HK-2 (cell line): ENCODE measurements around the gene SHD.
"Not testable (repeated sequence)": the region's sequence is repeated elsewhere in the genome, so short reads cannot be mapped to it uniquely, and the experiment has no call there.

Experiments
- DNase-seq: peaks from one replicate; pipeline ENCODE4 v3.0.0-alpha.2; 2018; ENCODE audit not compliant: unreplicated experiment

SHD gene

DNA sequence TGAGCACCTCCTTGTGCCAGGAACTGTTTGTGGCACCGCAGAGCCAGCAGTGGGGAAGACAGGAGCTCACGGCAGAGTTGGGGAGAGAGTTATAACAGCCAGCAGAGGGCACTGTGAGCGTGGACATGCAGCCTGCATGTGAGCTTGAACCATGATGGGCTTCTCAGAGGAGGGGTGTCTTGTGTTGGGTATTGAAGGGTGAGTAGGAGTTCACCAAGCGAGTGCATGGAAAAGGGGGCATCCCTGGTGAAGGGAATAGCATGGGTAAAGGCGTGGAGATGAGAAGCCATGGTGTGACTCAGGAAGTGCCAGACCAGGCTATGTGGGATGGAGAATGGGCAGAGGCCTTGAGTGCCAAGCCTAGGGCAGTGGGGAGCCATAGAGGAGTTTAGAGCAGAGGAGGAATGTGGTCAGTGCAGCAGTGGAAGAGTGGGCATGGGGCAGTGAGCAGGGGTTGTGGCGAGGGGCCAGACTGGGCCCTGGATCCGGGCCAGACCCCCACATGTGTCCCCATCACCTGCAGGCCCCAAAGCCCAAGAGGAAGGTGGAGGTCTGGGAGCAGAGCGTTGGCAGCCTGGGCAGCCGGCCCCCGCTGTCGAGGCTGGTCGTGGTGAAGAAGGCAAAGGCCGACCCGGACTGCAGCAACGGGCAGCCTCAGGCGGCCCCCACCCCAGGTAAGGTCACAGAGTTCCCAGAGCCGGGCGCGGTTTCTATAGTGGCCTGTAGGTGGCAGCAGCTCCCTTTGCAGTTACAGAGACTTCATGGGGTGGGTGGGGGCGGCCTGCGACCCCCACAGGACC, 11.8 kb upstream of the SHD start:
- peak; percentile 45 for DNase-seq

DNA sequence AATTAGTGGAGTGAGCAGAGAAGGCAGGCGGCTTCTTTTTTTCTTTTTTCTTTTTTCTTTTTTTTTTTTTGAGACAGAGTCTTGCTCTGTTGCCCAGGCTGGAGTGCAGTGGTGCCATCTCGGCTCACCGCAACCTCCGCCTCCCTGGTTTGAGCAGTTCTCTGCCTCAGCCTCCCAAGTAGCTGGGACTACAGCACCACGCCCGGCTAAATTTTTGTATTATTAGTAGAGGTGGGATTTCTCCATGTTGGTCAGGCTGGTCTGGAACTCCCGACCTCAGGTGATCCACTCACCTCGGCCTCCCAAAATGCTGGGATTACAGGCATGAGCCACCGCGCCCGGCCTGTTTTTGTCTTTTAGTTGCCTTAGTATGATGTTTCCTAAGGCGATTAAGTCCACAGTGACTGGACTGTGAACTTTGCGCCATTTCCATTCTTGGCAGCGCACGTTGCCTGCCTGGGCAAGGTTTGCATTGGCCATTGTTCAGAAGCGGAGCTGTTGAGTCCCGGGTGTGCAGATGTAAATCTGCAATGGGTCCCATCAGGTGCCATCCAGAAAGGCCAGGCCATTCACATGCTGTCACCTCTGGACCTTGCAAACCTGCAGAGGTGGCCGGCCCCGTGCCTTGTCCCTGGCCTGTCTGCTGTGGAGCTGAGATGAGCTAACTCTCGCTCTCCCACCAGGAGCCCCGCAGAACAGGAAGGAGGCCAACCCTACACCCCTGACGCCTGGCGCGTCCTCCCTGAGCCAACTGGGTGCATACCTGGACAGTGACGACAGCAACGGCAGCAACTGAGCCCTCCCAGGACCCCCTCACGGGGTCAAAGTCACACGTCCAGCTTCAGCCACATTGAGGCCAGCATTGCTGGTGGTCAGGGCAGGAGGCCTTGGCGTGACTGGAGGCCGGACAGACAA, 10.9 kb upstream of the SHD start:
- DNase-seq: no peak

DNA sequence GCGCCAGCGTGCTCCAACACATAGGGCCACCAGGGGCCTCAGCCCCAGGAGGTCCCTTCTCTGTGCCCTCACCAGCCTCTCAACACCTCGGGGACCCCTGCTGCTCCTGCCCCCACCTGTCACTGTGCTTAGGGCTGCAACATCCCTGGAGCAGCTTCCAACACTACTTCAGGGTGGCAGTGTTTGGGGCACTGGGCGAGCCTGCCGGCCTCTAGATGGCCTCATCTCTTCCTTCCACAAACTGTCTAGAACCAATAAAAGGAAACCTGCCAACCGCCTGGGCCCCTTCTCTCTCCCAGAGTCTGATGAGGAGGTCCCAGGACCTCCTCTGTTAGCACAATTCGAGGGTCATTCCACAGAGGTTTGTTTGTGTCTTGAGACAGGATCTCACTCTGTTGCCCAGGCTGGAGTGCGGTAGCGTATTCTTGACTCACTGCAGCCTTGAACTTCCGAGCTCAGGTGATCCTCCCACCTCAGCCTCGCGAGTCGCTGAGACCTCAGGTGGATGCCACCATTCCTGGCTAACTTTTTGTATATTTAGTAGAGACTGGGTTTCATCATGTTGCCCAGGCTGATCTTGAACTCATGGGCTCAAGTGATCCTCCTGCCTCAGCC, 10.1 kb upstream of the SHD start:
- no peak for DNase-seq

DNA sequence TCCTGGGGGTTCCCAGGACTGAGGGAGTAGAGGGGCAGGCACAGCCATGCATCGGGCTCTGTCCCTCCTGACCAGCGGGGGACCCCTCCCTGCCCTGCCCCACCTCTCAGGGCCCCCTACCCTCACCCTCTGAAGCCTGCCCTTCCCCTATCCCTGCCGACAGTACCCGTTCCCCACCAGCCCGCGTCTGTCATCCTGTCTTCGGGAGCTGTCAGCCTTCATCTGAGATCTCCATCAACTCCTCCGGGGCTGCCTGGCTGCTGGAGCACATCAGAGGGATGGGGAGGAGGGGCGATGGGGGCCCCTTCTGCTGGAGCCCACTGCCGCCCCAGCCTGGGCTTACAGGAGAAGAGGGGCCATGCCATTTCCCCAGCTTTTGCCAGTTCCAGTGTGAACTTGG, 6.2 kb upstream of the SHD start:
- no peak for DNase-seq

DNA sequence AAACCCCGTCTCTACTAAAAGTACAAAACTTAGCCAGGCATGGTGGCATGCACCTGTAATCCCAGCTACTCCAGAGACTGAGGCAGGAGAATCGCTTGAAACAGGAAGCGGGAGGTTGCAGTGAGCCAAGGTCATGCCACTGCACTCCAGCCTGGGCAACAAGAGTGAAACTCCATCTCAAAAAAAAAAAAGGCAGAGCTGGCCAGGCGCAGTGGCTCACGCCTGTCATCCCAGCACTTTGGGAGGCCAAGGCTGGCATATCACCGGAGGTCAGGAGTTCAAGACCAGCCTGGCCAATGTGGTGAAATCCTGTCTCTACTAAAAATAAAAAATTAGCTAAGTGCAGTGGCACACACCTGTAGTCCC, 4.8 kb upstream of the SHD start:
- DNase-seq: not testable (repeated sequence)

DNA sequence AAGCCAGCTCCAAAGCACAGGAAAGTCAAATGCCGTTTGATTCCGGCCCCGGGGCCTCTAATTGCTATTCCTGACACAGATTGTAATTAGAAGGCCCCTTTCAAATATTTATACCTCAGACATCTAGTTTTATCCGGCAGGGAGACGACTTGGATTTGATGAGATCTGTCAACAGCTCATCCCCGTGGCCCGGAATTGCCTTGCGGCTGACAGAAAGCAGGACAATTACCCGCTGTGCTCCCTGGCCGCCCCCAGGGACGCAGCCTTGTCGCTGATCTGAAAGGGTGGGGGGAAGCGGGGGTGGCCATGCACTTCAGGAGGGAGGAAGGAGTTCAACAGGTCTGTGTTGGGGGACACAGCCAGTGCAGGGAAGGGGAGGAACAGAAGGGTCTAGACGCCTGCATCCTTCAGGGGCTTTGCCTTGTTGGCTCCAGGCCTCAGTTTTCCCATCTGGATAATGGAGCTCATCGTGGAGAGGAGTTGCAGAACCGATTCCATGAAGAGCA, 1.8 kb upstream of the SHD start:
- no peak for DNase-seq

DNA sequence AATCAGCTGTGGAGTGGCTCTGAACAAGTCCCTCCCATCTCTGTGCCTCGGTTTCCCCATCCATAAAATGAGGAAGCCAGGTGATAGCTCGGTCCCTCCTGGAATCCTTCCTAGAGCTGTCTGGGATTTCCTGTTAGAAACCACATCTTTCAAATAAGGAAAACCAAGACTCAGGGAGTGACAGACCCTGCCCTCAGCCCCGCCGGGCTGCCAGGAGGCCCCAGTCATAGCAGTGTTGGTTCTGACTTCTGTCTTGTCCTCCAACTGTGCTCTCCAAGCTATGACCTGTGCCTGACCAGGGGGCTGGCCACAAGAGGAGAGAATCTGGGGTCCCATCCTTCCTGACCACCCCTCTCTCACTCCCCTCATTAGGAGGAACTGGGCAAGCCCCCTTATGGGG, 1.1 kb upstream of the SHD start:
- DNase-seq: no peak

DNA sequence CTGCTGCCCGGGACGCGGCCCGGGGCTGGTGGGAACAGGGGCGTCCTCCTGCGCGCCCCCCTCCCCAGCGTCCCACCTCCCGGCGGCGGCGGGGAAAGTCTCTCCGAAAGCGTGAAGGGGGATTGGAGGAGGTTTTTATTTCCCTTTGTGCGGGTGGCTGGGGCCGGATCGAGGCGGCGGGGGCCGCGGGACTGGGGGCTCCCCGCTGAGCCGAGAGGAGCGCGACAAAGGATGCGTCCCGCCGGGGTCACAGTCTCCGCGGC, 132 bp downstream of the SHD start:
- DNase-seq: no peak

DNA sequence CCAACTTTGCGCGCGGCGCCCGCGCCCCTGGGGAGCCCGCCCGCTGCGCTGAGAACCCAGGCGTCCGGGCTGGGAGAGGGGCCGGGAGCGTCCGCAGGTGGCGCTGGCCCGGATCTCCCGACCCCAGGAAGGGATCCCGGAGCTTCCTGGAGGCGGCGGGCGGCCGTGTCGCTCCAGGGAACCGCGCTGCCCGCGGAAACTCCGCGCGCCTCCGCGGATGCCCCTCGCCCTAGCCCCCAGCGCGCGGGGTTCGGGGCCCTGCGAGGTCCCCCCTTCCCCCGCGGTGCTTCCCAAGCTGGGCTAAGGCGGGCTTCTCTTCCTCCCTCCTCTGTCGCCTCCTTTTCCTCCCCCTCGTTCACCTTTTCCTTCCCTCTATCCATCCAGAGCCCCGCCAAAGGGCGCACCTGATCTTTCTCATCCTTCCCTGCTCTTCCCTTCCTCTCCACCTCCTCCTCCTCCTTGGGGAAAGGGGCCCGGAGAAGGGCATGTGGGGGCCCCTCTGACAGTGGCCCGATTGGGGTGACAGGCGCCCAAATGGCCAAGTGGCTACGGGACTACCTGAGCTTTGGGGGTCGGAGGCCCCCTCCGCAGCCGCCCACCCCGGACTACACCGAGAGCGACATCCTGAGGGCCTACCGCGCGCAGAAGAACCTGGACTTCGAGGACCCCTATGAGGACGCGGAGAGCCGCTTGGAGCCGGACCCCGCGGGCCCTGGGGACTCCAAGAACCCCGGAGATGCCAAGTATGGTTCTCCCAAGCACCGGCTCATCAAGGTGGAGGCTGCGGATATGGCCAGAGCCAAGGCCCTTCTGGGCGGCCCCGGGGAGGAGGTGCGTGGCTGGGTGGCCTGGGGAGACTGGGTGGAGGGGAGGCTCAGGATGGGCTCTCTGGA, 710 bp downstream of the SHD start:
- DNase-seq: no peak

DNA sequence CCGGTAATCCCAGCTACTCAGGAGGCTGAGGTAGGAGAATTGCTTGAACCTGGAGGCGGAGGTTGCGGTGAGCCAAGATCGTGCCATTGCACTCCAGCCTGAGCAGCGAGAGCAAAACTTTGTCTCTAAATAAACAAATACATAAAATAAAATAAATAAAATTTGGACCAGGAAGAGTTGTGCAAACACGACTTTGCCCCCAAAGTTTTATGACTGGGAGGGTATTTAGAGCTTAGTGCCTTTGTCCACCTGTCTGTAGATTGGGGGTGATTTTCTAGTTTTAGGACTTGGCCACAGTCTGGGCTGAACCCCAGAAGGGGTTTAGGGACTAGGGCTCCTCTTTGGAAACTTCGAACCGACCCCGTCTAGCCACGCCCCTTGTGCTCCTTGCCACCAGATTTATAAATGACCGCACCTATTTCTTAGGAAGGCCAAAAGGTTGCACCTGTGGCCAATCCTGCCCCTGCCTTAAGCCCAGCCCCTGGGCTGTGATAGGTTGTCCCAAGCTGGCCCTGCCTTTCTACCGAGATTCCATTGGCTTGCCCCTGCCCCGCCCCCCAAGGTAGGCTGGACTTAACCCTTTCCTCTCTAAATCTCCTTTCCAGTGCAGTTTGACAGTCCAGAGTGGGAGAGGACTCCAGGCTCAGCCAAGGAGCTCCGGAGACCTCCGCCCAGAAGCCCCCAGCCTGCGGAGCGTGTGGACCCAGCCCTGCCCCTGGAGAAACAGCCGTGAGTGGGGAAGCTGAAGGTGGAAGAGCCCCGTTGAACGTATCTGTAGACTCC, 5.3 kb downstream of the SHD start:
- DNase-seq: no peak

DNA sequence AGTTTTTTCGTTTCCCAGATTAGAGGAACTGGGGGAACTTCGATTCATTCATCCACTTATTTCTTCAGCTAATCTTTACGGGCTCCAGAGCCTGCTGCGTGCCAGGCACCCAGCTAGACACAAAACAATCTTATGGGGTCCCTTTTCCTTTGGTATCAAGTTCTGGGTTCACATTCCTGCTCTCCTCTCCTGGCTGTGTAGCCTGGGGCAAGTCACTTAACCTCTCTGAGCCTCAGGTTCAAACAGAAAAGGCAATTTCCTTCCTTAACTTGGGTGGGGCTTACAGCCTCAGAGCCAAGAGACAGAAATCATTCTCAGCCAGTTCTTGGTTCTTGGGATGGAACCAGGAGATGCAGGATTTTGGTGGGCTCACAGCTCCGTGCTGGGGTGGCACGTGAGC, 5.9 kb downstream of the SHD start:
- no peak for DNase-seq

DNA sequence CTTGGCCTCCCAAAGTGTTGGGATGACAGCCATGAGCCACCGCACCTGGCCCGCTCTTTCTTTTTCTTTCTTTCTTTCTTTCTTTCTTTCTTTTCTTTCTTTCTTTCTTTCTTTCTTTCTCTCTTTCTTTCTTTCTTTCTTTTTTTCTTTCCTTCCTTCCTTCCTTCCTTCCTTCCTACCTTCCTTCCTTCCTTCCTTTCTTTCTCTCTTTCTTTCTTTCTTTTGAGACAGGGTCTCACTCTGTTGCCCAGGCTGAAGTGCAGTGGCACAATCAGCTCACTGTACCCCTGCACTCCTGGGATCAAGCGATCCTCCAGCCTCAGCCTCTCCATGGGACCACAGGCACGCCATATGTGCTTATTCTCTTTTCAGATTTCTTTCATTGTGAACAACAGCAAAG, 7.1 kb downstream of the SHD start:
- not testable (repeated sequence) for DNase-seq

DNA sequence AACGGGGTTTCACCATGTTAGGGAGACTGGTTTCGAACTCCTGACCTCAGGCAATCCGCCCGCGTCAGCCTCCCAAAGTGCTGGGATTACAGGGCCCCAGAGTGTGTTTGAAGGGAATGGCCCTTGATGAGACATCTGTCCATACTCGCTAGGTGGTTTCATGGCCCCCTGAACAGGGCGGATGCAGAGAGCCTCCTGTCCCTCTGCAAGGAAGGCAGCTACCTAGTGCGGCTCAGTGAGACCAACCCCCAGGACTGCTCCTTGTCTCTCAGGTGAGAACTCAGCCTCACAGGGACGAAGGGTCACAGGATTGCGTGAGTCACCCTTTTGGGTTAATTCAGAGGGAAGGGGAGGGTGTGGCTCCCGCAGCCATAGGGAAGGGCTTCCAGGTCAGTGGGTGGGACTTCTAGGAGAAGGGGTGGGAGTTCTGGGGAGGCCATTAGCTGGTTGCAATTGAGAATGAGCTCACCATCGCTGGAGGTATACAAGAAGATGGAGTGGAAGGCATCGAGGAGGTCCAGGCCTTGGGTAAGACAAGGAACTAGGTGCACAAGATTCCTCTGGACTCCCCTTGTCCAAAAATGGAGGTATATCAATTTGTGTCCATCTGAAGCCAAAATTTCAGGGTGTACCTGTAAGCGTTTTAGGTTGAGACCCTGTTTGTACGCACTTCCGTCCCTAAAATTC, 9.2 kb downstream of the SHD start:
- DNase-seq: no peak

DNA sequence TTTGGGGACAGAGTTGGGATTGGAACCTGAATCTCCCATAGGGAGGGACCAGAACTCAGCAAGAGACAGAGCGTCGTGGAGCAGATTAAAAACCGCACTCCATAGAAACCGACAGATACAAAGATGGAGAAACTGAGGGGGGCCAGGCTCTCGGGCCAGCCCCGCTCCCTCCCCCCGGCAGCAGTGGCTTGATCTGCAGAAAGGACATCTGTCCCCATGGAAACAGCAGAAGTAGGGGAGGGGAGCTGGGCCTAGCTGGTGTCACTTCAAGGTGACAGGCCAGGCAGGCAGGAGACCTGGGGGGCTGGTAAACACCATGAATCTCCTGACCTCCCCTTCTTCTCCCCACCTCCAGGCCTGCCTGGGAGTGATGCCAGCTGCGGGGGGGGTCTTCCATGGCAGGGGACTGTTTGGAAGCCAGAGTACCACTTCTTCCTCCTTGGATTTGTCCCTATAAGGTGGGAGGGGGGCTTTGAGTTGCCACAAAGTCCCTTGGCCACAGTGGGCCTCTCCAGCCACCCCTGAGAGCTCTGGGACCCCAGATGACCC, 12.2 kb downstream of the SHD start:
- DNase-seq: no peak

DNA sequence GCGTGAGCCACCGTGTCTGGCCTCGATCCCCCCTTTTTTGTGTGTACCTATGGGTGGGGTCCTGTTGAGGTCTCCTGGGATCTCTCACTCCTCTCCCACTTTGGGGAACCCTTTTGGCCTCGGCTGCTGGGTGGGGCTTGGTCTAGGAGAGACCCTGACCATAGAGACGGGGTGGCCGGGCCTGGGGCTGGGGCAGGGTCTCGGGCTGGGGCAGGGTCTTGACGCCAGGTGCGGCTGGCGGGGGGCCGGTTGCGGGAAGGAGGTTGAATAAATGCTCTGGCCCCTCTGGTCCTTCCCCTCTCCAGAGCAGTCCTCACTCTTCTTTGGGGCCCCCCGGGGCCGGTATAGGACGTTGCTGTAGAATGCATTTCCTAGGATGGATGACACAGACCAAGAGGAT, 13.4 kb downstream of the SHD start:
- DNase-seq: no peak

DNA sequence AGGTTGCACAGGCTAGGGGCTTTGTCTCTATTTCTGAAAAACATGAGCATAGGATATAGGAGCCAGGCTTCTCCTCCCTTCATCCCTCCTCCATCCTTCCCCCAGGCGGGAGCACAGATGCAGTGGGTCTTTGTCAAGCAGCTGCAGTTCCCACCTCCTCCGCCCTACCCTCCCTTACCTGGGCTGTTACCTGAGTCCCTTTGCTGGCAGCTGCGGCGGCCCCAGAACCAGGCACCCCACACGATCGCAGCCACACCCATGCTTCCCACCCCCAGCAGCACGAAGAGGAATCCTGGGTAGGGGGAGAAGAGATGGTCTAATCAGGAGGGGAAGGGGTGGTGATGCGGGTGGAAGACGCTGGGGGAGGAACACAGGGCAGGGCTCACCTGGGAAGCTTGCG, 15.3 kb downstream of the SHD start:
- DNase-seq: no peak

DNA sequence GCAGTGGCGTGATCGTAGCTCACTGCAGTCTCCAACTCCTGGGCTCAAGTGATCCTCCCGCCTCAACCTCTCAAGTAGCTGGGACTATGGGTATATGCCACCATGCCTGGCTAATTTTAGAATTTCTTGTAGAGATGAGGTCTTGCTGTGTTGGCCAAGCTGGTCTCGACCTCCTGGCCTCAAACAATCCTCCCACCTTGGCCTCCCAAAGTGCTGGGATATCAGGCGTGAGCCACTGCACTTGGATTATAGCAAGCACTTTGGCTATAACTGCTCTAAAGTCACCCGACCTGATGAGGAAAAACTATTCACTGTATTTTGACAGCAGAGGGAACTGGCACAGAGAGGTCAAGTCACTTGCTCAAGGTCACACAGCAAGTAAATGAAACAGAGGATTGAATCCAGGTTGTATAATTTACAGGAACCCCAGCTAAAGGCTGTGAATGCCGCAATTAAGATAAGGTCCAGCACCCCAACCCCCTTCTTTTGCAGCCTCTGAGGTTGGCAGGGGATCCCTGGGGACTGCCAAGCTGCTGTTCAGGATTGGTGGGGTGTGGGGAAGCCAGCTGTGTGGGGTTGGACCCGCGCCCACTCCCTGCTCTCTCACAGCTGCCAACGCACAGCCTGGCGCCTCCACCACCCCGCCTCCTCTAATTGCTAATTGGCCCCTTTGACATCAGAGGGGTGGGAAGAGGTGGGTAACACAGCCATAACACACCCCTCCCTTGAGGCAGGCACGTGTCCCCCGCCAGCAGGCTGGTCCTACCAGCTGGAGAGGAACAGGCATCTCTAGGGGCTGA, 17.1 kb downstream of the SHD start:
- no peak for DNase-seq

DNA sequence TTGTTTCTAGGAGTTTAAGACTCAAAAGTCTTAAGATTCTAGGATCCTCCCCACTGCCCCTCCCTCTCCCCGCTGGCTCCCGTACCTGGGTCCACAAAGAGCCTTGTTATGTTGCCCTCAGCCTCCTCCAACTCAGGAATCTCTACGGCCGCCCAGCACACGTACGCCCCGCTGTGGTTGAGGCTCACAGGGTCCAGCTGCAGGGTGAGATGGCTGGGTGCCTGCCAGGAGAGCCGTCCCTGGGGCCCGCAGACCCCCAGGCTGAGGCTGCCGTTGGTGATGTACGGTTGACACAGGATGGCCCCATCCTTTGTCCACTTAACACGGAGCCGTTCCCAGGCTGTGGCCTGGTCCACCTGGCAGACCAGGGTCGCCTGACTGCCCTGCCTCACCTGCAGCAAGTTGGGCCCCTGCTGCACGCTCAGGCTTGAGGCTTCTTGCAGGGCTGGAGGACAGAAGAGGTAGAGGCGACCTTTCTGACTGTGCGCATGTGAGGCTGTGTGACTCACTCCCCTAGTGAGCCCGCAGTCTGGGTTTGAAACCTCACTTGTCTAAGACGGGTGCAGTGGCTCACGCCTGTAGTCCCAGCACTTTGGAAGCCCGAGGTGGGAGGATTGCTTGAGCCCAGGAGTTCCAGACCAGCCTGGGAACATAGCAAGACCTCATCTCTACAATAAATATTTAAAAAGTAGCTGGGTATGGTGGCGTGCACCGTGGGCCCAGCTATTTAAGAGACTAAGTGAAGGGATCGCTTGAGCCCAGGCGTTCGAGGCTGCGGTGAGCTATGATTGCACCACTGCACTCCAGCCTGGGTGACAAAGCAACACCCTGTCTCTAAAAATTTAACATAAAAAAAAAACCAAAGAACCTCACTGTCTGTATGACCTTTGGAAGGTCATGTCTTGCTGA, 19.1 kb downstream of the SHD start:
- no peak for DNase-seq
